SIG-M5 treated with dmso at 0.1 percent for 504 hours (cell line): ENCODE results near the gene DGCR6L.
"Not testable (repeated sequence)": the region's sequence is repeated elsewhere in the genome, so short reads cannot be mapped to it uniquely, and the experiment has no call there.

ENCODE experiments used
- DNase-seq: peaks from one replicate; lab custom pipeline; 2025; ENCODE audit not compliant: unreplicated experiment; lab: John Stamatoyannopoulos, UW

DGCR6L gene

GRCh38 chr22:20292673-20293232, 27.1 kb downstream of the DGCR6L start:
- DNase-seq: no peak

GRCh38 chr22:20292108-20292507, 27.8 kb downstream of the DGCR6L start:
- DNase-seq: no peak

- DNase-seq: no peak
Observed at GRCh38 chr22:20291604-20292063, 28.2 kb downstream of the DGCR6L start.

GRCh38 chr22:20291249-20291586, 28.6 kb downstream of the DGCR6L start:
- DNase-seq: no peak

- no peak for DNase-seq
Observed at GRCh38 chr22:20290578-20291248, 29.1 kb downstream of the DGCR6L start.

- no peak for DNase-seq
Observed at GRCh38 chr22:20290045-20290392, 29.8 kb downstream of the DGCR6L start.

GRCh38 chr22:20289182-20290044, 30.4 kb downstream of the DGCR6L start:
- DNase-seq: not testable (repeated sequence)

GRCh38 chr22:20286784-20287423, 33.0 kb downstream of the DGCR6L start:
- DNase-seq: not testable (repeated sequence)

- not testable (repeated sequence) for DNase-seq
Observed at GRCh38 chr22:20286312-20286660, 33.6 kb downstream of the DGCR6L start.

GRCh38 chr22:20285473-20286311, 34.2 kb downstream of the DGCR6L start:
- peak; percentile 7 for DNase-seq

GRCh38 chr22:20284471-20285086, 35.3 kb downstream of the DGCR6L start:
- DNase-seq: no peak

- DNase-seq: no peak
Observed at GRCh38 chr22:20283674-20284066, 36.2 kb downstream of the DGCR6L start.

- DNase-seq: no peak
Observed at GRCh38 chr22:20282901-20283673, 36.8 kb downstream of the DGCR6L start.

- no peak for DNase-seq
Observed at GRCh38 chr22:20281891-20282290, 38.0 kb downstream of the DGCR6L start.

- not testable (repeated sequence) for DNase-seq
Observed at GRCh38 chr22:20281473-20281872, 38.4 kb downstream of the DGCR6L start.

- DNase-seq: no peak
Observed at GRCh38 chr22:20280866-20281265, 39.0 kb downstream of the DGCR6L start.

GRCh38 chr22:20280163-20280562, 39.7 kb downstream of the DGCR6L start:
- not testable (repeated sequence) for DNase-seq

- no peak for DNase-seq
Observed at GRCh38 chr22:20279662-20280134, 40.2 kb downstream of the DGCR6L start.

GRCh38 chr22:20278726-20279490, 41.0 kb downstream of the DGCR6L start:
- DNase-seq: not testable (repeated sequence)
